Spleen (tissue), 7 donors: ENCODE measurements around the gene DNPEP.

ENCODE experiments used
- CTCF ChIP-seq, 11 experiments: fragments of 200-600 bp in 7 of 11; fragments of 450-650 bp in 4 of 11; sonication (generic) in 4 of 11; IDR thresholded peaks in 8 of 11; conservative IDR thresholded peaks in 3 of 11; 1 replicate in 7 of 11; 2 replicates in 4 of 11; pipeline versions ENCODE4 v1.4.0 to v1.8.0; 2016 to 2021; ENCODE audit warnings: antibody characterized with exemption in 11 of 11, inconsistent platforms in 4 of 11, mild to moderate bottlenecking in 1 of 11
- POLR2A ChIP-seq, 3 donors: fragments of 450-650 bp; IDR thresholded peaks; one replicate each; pipeline ENCODE4 v1.5.1; 2017; ENCODE audit warnings: antibody characterized with exemption in 3 of 3, mild to moderate bottlenecking in 1 of 3
- POLR2AphosphoS5 ChIP-seq, 3 donors: sonication (generic); formaldehyde crosslinking; IDR thresholded peaks; one replicate each; pipeline ENCODE4 v1.5.1; 2017; ENCODE audit warnings: antibody characterized with exemption in 3 of 3
- donor health status: DM: no; HTN: no; CAD: no; lungs with moderate emphysema.
- donor health status: DM: no; HTN: no; CAD: no.
- donor health status: DM: no; HTN: no; CAD: no.

GRCh38 chr2:219400562-219400961 lies 12.8 kb upstream of the DNPEP start:
- TF ChIP-seq POLR2AphosphoS5 (IDR thresholded peaks at IDR 0.05): no peak
- TF ChIP-seq CTCF (IDR thresholded peaks at IDR 0.05 in 8 of 11, conservative IDR thresholded peaks at IDR 0.05 in 3 of 11): no peak
- TF ChIP-seq POLR2A (IDR thresholded peaks at IDR 0.05): no peak
